Calu3 (cell line): ENCODE results near the gene RCC1. TPM values are rescaled to one million over a fixed set of nuclear protein-coding genes. Genes with fewer than 3 reads are reported as not detected.
A peak's percentile ranks its signal among the peaks of the same experiment; 100 is the strongest.

ENCODE experiments used
- Bru-seq: library from RNA; stranded (reverse); fragments of 400-500 nt; gene quantifications from one replicate; lab custom pipeline; 2021; lab: Mats Ljungman, UMichigan
- BruChase-seq, 2 experiments: library from RNA; stranded (reverse); fragments of 400-500 nt; gene quantifications; one replicate each; lab custom pipeline; 2021; lab: Mats Ljungman, UMichigan
- BruUV-seq: library from RNA; stranded (reverse); fragments of 400-500 nt; replicated peaks from 2 replicates; lab custom pipeline; 2021; lab: Mats Ljungman, UMichigan
- CTCF ChIA-PET: fragments of 300-600 bp; sonication (Branson Sonifier 250); formaldehyde crosslinking; loops from one replicate; lab custom pipeline; 2022; ENCODE audit warnings: antibody characterized with exemption; lab: Charles Lee
- DNase-seq: peaks from one replicate; pipeline ENCODE4 v3.0.0; 2022
- H3K27ac Mint-ChIP-seq: one replicate; pipeline ENCODE4 v1.8.0; 2022; ENCODE audit warnings: mixed read lengths; ENCODE audit not compliant: unreplicated experiment
- H3K27me3 Mint-ChIP-seq: one replicate; pipeline ENCODE4 v1.8.0; 2022; ENCODE audit warnings: mixed read lengths; ENCODE audit not compliant: unreplicated experiment
- H3K36me3 Mint-ChIP-seq: one replicate; pipeline ENCODE4 v1.8.0; 2022; ENCODE audit warnings: mild to moderate bottlenecking, moderate library complexity, mixed read lengths; ENCODE audit not compliant: insufficient read depth, unreplicated experiment
- H3K4me1 Mint-ChIP-seq: one replicate; pipeline ENCODE4 v1.8.0; 2022; ENCODE audit warnings: mild to moderate bottlenecking, low read depth, mixed read lengths; ENCODE audit not compliant: unreplicated experiment
- H3K4me3 Mint-ChIP-seq: one replicate; pipeline ENCODE4 v1.8.0; 2022; ENCODE audit warnings: mild to moderate bottlenecking, low read depth, moderate library complexity, mixed read lengths; ENCODE audit not compliant: unreplicated experiment
- H3K9me3 Mint-ChIP-seq: one replicate; pipeline ENCODE4 v1.8.0; 2022; ENCODE audit warnings: low read depth, mixed read lengths; ENCODE audit not compliant: unreplicated experiment
- intact Hi-C: fragments of 100-400 bp; cut with micrococcal nuclease; formaldehyde crosslinking; loops from one replicate; pipeline ENCODE4 v1.10.0; 2022; ENCODE audit not compliant: unreplicated experiment
- long read RNA-seq: library from polyadenylated mRNA; stranded (forward); transcript quantifications from one replicate; pipeline ENCODE4 v2.0.0, GENCODE V29; 2022
- total RNA-seq: library from RNA; stranded (reverse); gene quantifications from 2 replicates; pipeline ENCODE4 v1.2.3, GENCODE V29; 2022
- TF ChIP-seq, protein P1 (sequence below): fragments of 200-600 bp; IDR thresholded peaks from one replicate; pipeline ENCODE4 v1.8.0; 2022; ENCODE audit warnings: antibody characterized with exemption; ENCODE audit not compliant: unreplicated experiment

Gene RCC1, protein sequence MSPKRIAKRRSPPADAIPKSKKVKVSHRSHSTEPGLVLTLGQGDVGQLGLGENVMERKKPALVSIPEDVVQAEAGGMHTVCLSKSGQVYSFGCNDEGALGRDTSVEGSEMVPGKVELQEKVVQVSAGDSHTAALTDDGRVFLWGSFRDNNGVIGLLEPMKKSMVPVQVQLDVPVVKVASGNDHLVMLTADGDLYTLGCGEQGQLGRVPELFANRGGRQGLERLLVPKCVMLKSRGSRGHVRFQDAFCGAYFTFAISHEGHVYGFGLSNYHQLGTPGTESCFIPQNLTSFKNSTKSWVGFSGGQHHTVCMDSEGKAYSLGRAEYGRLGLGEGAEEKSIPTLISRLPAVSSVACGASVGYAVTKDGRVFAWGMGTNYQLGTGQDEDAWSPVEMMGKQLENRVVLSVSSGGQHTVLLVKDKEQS
- total RNA-seq = 95.3 and 95.9 TPM in 2 replicates
- percentile 86 among the genes with signal in this experiment for Bru-seq, nascent RNA
- percentile 90 among the genes with signal in this experiment for BruChase-seq, experiment 1, labeled RNA remaining after a 6-hour chase
- percentile 88 among the genes with signal in this experiment for BruChase-seq, experiment 2, labeled RNA remaining after a 2-hour chase
- long read RNA-seq, transcript RCC1-202 (10 exons, 2,424 nt) = major isoform, 7 of 45 reads
- long read RNA-seq, partial matches to known transcripts = 10 of 45 reads
- long read RNA-seq, other reads (novel, unspliced or antisense) = 26 of 45 reads

- peak; percentile 96 for DNase-seq
- H3K27me3 Mint-ChIP-seq = no peaks in the 10 kb centered on the region
- H3K4me3 Mint-ChIP-seq = peak within 1 kb of the TSS; percentile 96
- TF ChIP-seq, protein P1, sequence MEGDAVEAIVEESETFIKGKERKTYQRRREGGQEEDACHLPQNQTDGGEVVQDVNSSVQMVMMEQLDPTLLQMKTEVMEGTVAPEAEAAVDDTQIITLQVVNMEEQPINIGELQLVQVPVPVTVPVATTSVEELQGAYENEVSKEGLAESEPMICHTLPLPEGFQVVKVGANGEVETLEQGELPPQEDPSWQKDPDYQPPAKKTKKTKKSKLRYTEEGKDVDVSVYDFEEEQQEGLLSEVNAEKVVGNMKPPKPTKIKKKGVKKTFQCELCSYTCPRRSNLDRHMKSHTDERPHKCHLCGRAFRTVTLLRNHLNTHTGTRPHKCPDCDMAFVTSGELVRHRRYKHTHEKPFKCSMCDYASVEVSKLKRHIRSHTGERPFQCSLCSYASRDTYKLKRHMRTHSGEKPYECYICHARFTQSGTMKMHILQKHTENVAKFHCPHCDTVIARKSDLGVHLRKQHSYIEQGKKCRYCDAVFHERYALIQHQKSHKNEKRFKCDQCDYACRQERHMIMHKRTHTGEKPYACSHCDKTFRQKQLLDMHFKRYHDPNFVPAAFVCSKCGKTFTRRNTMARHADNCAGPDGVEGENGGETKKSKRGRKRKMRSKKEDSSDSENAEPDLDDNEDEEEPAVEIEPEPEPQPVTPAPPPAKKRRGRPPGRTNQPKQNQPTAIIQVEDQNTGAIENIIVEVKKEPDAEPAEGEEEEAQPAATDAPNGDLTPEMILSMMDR = no peak
- intact Hi-C loops = loop anchor here (5.0 to 10.0 kb wide), 3 partner anchors 77 to 261 kb away; no protein-coding TSS in a partner anchor
- CTCF ChIA-PET = interaction anchor here (0.8 kb wide), 1 partner anchor 76 kb away, joined by 4 read pairs; no protein-coding TSS in a partner anchor
- H3K9me3 Mint-ChIP-seq = no peaks in the 10 kb centered on the region
- peaks cover 38% of the 10 kb centered on the region for H3K4me1 Mint-ChIP-seq
- TSS peak; percentile 96 for BruUV-seq
- H3K27ac Mint-ChIP-seq = peak within 1 kb of the TSS; percentile 98
- peaks cover 57% of the 10 kb centered on the region for H3K36me3 Mint-ChIP-seq
These were observed at the start of gene RCC1 for GRCh38 chr1:28505406-28506187. Gene RCC1 (plus strand): TSS chr1:28506043. CDS start chr1:28529867, 23,824 bp downstream.

- Mint-ChIP-seq H3K36me3 (peaks cover 18% of the 10 kb centered on the region), H3K4me1 (peaks cover 16% of the 10 kb centered on the region), H3K27ac (no peak overlapping the region), H3K27me3 (no peaks in the 10 kb centered on the region), H3K9me3 (no peaks in the 10 kb centered on the region), H3K4me3 (no peak overlapping the region)
- intact Hi-C loops = no loop called here
- CTCF ChIA-PET = no interaction called here
- BruUV-seq = no TSS peak
- DNase-seq = no peak
- TF ChIP-seq, protein P1 = no peak
These were observed 49.8 kb upstream of the RCC1 start for GRCh38 chr1:28456078-28456477.

DNA sequence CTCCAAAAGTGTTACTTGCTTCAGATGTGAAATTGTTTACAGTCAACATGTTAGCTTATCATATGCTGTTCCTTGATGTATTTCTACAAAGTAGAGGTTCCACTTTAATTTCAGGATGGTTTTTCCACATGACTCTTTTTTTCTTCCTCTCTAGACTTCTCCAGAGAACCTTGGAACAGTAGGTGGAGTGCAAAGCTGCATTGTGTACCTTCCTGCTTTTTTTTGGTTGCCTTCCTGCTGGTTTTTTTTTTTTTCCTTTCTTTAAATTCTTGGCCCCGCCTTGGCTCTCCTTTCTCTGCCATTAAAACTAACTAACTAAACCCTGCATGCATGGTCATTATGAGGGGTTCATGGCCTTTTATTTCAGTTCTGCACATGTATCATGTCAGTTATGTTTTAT, 48.2 kb upstream of the RCC1 start:
- H3K36me3 Mint-ChIP-seq = peaks cover 19% of the 10 kb centered on the region
- CTCF ChIA-PET = no interaction called here
- no peak overlapping the region for H3K4me3 Mint-ChIP-seq
- no TSS peak for BruUV-seq
- H3K27ac Mint-ChIP-seq = no peak overlapping the region
- H3K27me3 Mint-ChIP-seq = no peaks in the 10 kb centered on the region
- intact Hi-C loops = no loop called here
- DNase-seq = no peak
- TF ChIP-seq, protein P1 = no peak
- H3K4me1 Mint-ChIP-seq = peaks cover 16% of the 10 kb centered on the region
- no peaks in the 10 kb centered on the region for H3K9me3 Mint-ChIP-seq
